HG02798 (cell line): Measurements from ENCODE around the gene ZBBX.
"Not testable (repeated sequence)": the region's sequence is repeated elsewhere in the genome, so short reads cannot be mapped to it uniquely, and the experiment has no call there.

Source experiments
- ATAC-seq: cut with Tn5 transposase; IDR thresholded peaks from one replicate; pipeline ENCODE4 v1.9.1; 2021; ENCODE audit warnings: mild to moderate bottlenecking; ENCODE audit not compliant: unreplicated experiment, poor library complexity

Gene ZBBX, protein sequence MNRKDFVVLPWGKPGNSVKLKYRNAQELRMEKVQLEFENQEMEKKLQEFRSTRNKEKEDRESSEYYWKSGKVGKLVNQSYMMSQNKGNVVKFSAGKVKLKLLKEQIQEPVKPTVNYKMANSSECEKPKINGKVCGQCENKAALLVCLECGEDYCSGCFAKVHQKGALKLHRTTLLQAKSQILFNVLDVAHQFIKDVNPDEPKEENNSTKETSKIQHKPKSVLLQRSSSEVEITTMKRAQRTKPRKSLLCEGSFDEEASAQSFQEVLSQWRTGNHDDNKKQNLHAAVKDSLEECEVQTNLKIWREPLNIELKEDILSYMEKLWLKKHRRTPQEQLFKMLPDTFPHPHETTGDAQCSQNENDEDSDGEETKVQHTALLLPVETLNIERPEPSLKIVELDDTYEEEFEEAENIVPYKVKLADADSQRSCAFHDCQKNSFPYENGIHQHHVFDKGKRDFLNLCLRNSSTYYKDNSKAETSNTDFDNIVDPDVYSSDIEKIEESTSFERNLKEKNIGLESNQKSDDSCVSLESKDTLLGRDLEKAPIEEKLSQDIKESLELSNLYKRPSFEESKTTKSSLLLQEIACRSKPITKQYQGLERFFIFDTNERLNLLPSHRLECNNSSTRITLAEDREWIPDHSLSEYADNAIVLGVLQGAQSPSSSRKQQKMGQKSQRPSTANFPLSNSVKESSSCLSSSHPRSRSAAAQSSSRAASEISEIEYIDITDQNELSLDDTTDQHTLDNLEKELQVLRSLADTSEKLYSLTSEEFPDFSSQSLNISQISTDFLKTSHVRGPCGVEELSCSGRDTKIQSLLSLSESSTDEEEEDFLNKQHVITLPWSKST

DNA sequence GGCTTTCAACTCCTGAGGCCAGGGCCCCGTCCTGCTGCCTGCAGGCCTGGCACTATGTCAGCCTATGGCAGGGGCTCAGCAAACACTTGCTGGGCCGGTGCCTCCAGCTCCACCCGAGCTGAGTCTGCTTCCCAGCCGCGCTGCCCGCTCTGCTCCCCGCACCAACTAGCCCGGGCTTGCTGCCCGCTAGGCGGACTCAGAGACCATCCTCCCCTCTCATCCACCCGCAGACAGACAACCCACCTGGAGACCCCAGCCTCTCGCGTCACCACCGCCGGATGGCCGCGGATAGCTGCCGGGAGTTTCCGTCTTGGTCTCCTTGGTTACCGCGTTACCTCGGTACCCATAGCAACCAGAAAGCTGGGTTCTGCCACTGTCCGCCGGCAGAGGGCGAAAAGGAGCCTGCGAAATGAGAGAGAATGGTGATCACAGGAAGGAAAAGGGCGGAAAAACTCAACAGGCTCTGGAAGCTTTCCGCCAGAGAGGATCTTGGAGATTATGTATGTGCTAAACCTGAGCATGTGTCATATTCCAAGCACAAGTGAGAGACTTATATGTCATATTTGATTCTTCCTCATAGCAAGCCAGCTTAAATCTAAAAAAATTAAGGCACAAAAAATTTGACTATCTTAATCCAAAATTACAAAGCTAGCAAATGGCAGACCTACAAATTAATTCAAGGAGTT lies at the start of gene ZBBX:
Gene ZBBX (minus strand): TSS at position 294 of the 686 bp plus-strand sequence. CDS start 7,396 bp downstream, outside the sequence.
- ATAC-seq = peak; percentile 100

- ATAC-seq = not testable (repeated sequence)
These were observed 46.9 kb upstream of the ZBBX start for GRCh38 chr3:167426962-167427361.

GRCh38 chr3:167422396-167422795 lies 42.3 kb upstream of the ZBBX start:
- ATAC-seq = not testable (repeated sequence)

DNA sequence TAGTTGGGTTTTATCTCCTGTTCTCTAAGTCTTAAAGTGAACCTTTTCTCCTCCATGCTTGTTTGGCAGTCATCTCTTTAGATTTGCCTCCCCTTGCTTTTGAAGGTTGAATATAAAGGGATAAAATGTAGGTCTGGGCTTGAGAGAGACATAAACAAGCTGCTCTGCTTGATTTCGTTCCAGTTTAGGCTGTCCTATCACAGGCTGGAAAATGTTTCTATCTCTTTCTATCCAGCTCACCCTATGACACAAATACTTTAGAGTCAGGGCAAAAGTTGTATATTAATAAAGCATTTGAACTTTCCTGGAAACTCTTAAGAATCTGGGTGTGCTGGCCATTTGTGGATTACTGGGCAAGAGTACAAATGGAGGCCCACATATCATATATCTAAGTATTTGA lies 29.5 kb upstream of the ZBBX start:
- no peak for ATAC-seq

DNA sequence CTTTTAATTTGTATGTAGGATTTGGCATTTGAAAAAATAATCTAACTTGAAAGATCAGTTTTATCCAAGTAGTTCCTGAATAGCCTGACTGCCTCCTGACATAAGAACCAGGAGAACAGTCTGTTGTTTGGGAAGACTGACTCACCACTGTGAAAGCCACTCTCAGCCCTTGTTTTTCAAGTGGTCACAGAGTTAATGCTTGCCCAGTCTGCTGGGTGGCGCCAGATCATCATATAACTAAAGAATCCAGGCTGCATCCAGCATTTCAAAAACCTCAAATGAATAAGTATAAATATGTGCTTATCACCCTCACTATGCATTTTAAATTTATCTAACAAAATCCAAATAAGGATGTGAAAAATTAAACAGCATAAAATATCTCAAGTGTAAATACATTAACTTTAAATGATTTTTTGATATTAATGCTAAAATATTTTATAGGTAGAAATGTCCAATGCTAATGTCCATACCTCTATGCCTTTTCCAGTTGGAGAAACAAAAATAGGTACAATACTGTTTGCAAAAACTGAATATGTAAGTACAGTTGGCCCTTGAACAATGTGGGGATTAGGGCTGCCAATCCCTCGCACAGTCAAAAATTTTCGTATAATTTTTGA lies 26.9 kb upstream of the ZBBX start:
- ATAC-seq = no peak

- no peak for ATAC-seq
These were observed 17.7 kb upstream of the ZBBX start for GRCh38 chr3:167397826-167398225.

DNA sequence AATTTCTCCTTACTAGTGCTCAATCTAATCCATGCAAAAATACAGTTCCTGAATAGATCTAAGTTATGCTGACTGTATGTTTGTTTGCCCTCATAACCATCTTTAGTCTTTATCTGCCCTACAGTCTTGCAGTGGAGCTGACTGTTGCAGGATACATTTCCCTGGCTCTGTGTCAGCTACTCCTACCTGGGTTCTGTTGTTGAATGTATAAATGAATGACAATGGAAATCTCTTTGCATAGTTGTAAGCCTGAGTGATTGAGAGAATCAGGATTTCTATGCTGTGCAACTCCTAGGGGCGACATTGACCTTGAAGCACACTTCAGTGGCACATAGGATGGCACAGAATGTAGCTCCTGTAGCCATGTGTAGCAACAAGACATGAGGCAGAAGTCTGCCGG lies 16.0 kb upstream of the ZBBX start:
- ATAC-seq = no peak

- ATAC-seq = no peak
These were observed 13.9 kb upstream of the ZBBX start for GRCh38 chr3:167394003-167394402.

GRCh38 chr3:167382155-167382554 lies 2.1 kb upstream of the ZBBX start:
- no peak for ATAC-seq

- no peak for ATAC-seq
These were observed 4.6 kb downstream of the ZBBX start for GRCh38 chr3:167375478-167375877.

- ATAC-seq = no peak
These were observed 8.0 kb downstream of the ZBBX start for GRCh38 chr3:167372138-167372537.

GRCh38 chr3:167361948-167362347 lies 18.1 kb downstream of the ZBBX start:
- ATAC-seq = no peak

- ATAC-seq = no peak
These were observed 18.8 kb downstream of the ZBBX start for GRCh38 chr3:167361306-167361705.

GRCh38 chr3:167355446-167355845 lies 24.7 kb downstream of the ZBBX start:
- ATAC-seq = no peak

- no peak for ATAC-seq
These were observed 25.3 kb downstream of the ZBBX start for GRCh38 chr3:167354751-167355150.

DNA sequence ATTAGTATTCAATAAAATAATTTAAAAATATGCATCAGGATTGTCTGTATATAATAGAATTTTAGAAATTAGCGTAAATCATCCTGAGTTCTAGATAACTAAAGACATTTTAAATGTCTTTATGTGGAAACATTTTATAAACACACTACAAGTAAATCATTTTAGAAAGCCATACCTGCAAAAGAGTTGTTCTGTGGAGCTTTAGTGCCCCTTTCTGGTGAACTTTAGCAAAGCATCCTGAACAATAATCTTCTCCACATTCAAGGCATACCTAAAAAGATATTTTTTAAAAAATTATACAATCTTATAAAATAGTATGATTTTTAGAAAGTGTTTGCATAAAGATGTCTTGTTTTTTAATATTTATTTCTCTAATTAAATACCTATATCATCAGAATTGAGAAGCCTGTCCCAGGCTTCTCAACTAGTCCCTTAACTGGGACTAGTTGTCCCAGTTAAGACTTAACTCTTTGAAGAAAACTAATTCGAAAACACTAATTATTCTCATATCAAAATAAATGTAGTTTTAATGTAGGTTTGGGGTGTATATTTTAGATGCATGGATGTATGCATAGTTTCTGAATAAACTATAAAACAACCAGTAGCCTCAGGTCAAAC lies 29.7 kb downstream of the ZBBX start:
- ATAC-seq = no peak

DNA sequence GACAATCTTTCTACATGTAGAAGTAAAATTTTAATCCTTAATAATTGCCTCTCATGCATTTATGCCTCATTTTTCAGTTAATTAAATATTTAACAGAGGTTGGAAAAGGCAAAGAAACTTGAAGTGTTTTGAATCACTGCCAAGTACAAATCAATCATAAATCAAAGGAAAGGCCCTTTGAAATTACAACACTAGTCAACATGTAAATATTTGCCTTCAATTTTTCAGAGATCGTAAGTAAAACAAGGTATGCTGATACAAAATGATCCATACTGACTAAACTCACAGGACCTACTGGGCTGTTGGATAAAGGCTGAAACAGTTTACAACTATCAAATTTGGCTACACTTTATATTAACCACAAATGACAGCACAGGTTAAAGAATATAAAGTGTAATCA lies 33.9 kb downstream of the ZBBX start:
- ATAC-seq = no peak

DNA sequence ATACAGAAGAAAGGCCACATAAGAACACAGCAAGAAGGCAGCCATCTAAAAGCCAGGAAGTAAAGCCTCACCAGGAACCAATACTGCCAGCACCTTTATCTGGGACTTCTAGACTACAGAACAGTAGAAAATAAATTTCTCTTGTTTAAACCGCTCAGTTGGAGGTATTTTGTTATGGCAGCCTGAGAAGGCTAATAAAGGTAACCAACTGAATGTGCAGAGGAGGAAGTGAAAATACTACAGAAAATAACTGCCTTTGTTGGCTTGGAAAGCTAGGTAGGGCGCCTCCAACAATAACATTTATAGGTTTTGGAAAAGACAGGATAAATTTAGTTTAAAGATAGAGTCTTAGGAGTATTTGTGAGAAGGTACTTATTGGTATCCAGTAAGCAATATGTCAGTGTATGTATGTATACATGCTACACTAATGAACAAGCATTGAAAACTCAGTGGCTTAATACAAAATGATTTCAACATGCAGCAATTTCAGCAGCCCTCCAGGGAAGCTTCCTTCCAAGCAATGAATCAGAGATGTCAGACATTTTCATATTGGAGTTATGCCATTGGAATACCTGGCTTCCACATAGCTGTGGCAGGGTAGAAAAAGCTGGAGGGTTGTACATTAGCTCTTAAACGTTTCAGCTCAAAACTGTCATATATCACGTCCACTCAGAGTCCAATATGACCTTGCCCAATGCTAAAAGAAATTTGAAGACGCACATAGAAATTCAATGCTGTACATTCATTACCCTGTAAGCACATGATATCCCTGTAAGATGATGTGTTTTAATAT lies 48.9 kb downstream of the ZBBX start:
- no peak for ATAC-seq

GRCh38 chr3:167323572-167323971 lies 56.5 kb downstream of the ZBBX start:
- ATAC-seq = no peak
